Natural killer cell (primary cell): ENCODE data around the gene CYP3A5. TPM values are rescaled to one million over a fixed set of nuclear protein-coding genes. Genes with fewer than 3 reads are reported as not detected.

Experiments used
- ATAC-seq, 3 donors: fragments of 150-1000 bp in 2 of 3; fragments of 200-7000 bp in 1 of 3; cut with Tn5 transposase; 1 replicate in 1 of 3; 2 replicates in 2 of 3; pipeline ENCODE4 v1.10.0; 2021; ENCODE audit warnings: mild to moderate bottlenecking in 2 of 3, moderate library complexity in 2 of 3
- DNase-seq, 2 donors: peaks; one replicate each; pipeline versions ENCODE4 v3.0.0 to v3.0.0-alpha.2; 2013 to 2021; ENCODE audit warnings: mixed read lengths in 1 of 2
- H3K27ac ChIP-seq: one replicate; pipeline ENCODE4 v1.5.1; 2013; ENCODE audit warnings: mild to moderate bottlenecking, low read length
- H3K27me3 ChIP-seq: one replicate; pipeline ENCODE4 v1.6.1; 2013; ENCODE audit warnings: low read length; ENCODE audit not compliant: control insufficient read depth, insufficient read depth
- H3K36me3 ChIP-seq: one replicate; pipeline ENCODE4 v1.6.1; 2013; ENCODE audit warnings: low read length; ENCODE audit not compliant: control insufficient read depth, insufficient read depth
- H3K4me1 ChIP-seq: one replicate; pipeline ENCODE4 v1.6.1; 2013; ENCODE audit warnings: low read length; ENCODE audit not compliant: control insufficient read depth, insufficient read depth
- H3K4me3 ChIP-seq: one replicate; pipeline ENCODE4 v1.5.1; 2013; ENCODE audit warnings: low read length
- H3K9me3 ChIP-seq: one replicate; pipeline ENCODE4 v1.6.1; 2013; ENCODE audit warnings: low read length; ENCODE audit not compliant: control insufficient read depth, insufficient read depth
- H3K27ac Mint-ChIP-seq, 2 donors: one replicate each; pipeline ENCODE4 v1.8.0; 2022; ENCODE audit warnings: mild to moderate bottlenecking in 2 of 2, mixed read lengths in 2 of 2, moderate library complexity in 1 of 2
- H3K27me3 Mint-ChIP-seq, 2 donors: one replicate each; pipeline ENCODE4 v1.8.0; 2022; ENCODE audit warnings: low read depth in 2 of 2, mixed read lengths in 2 of 2
- H3K36me3 Mint-ChIP-seq: one replicate; pipeline ENCODE4 v1.8.0; 2022; ENCODE audit warnings: mixed read lengths
- H3K4me1 Mint-ChIP-seq, 2 donors: one replicate each; pipeline ENCODE4 v1.8.0; 2022; ENCODE audit warnings: mixed read lengths in 2 of 2
- H3K4me3 Mint-ChIP-seq: one replicate; pipeline ENCODE4 v1.8.0; 2022; ENCODE audit warnings: mild to moderate bottlenecking, moderate library complexity, mixed read lengths
- H3K9me3 Mint-ChIP-seq, 2 donors: one replicate each; pipeline ENCODE4 v1.8.0; 2022; ENCODE audit warnings: mixed read lengths in 2 of 2
- WGBS: methylation state at CpG from one replicate; pipeline ENCODE4 v1.1.7; 2013; ENCODE audit warnings: missing lambda C conversion rate; ENCODE audit not compliant: insufficient coverage; 5-methylcytosine and 5-hydroxymethylcytosine counted together
- intact Hi-C: fragments of 100-400 bp; cut with micrococcal nuclease; formaldehyde crosslinking; loops from one replicate; pipeline ENCODE4 v1.14.2; 2022
- total RNA-seq, 4 donors: library from RNA; stranded (reverse); fragments of 120-200 nt in 1 of 4; gene quantifications; one replicate each; pipeline versions ENCODE4 v1.2.3 to v1.2.4, GENCODE V29; 2013 to 2022
- TF ChIP-seq, protein P1 (sequence below): fragments of 200-600 bp; IDR thresholded peaks from one replicate; pipeline ENCODE4 v1.8.0; 2022; ENCODE audit warnings: antibody characterized with exemption

CYP3A5 gene
- total RNA-seq, 3 donors from 2014 or later (not counting 1 experiment from before 2014, with no cell fraction given) = 0.14 TPM; not detected in 2

DNA sequence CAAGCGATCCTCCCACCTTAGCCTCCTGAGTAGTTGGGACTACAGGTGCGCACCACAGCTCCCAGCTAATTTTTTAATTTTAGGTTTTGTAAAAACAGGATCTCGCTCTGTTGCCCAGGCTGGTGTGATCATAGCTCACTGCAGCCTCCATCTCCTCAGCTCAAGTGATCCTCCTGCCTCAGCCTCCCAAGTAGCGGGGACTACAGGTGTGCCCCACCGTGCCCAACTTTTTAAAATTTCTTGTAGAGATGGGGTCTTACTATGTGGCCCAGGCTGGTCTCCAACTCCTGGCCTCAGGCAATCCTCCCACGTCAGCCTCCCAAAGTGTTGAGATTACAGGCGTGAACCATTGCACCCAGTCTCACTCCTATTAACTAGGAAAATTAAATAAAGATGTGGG, 74.3 kb downstream of the CYP3A5 start:
- Histone ChIP-seq H3K4me3 (no peak overlapping the region), H3K27me3 (no peaks in the 10 kb centered on the region), H3K4me1 (no peaks in the 10 kb centered on the region), H3K9me3 (no peaks in the 10 kb centered on the region), H3K36me3 (no peaks in the 10 kb centered on the region), H3K27ac (no peak overlapping the region)
- no peaks in the 10 kb centered on the region for H3K36me3 Mint-ChIP-seq
- no peak overlapping the region for H3K27ac Mint-ChIP-seq
- H3K4me1 Mint-ChIP-seq = no peaks in the 10 kb centered on the region
- no peaks in the 10 kb centered on the region for H3K9me3 Mint-ChIP-seq
- TF ChIP-seq, protein P1, sequence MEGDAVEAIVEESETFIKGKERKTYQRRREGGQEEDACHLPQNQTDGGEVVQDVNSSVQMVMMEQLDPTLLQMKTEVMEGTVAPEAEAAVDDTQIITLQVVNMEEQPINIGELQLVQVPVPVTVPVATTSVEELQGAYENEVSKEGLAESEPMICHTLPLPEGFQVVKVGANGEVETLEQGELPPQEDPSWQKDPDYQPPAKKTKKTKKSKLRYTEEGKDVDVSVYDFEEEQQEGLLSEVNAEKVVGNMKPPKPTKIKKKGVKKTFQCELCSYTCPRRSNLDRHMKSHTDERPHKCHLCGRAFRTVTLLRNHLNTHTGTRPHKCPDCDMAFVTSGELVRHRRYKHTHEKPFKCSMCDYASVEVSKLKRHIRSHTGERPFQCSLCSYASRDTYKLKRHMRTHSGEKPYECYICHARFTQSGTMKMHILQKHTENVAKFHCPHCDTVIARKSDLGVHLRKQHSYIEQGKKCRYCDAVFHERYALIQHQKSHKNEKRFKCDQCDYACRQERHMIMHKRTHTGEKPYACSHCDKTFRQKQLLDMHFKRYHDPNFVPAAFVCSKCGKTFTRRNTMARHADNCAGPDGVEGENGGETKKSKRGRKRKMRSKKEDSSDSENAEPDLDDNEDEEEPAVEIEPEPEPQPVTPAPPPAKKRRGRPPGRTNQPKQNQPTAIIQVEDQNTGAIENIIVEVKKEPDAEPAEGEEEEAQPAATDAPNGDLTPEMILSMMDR = no peak
- WGBS = 97% methylated on average over 7 of the region's 7 CpGs
- H3K4me3 Mint-ChIP-seq = no peak overlapping the region
- no peak for DNase-seq
- H3K27me3 Mint-ChIP-seq = no peaks in the 10 kb centered on the region
- intact Hi-C loops = no loop called here
- ATAC-seq = no peak

GRCh38 chr7:99601656-99602310, 78.0 kb downstream of the CYP3A5 start:
- intact Hi-C loops = no loop called here
- Histone ChIP-seq H3K36me3 (no peaks in the 10 kb centered on the region), H3K4me1 (no peaks in the 10 kb centered on the region), H3K4me3 (no peak overlapping the region), H3K9me3 (no peaks in the 10 kb centered on the region), H3K27ac (no peak overlapping the region), H3K27me3 (no peaks in the 10 kb centered on the region)
- TF ChIP-seq, protein P1 = no peak
- 84% methylated on average over 7 of the region's 7 CpGs for WGBS
- H3K36me3 Mint-ChIP-seq = no peaks in the 10 kb centered on the region
- H3K27me3 Mint-ChIP-seq = no peaks in the 10 kb centered on the region
- no peak overlapping the region for H3K4me3 Mint-ChIP-seq
- no peaks in the 10 kb centered on the region for H3K9me3 Mint-ChIP-seq
- no peaks in the 10 kb centered on the region for H3K4me1 Mint-ChIP-seq
- ATAC-seq (no peak), DNase-seq (no peak)
- H3K27ac Mint-ChIP-seq = no peak overlapping the region

DNA sequence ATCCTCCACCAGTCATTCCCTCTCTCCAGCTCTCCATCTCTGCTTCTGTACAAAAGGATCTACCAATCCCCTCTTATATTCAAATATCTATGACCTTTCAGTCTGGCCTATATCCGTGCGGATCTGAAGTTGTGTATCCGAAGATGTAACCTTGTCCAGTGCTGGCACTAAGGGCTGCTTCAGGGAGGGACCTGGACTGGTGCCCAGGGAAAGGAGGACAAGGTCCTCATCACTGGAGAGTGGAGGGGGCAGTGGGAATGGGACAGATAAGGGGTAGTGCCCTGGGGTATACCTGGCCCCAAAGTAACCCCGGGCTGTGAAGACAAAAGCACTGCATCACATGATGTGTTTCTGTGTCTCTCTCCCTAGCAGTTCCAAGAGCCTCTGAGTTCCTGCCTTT, 80.0 kb downstream of the CYP3A5 start:
- TF ChIP-seq, protein P1 = no peak
- Mint-ChIP-seq H3K27ac (no peak overlapping the region), H3K36me3 (no peaks in the 10 kb centered on the region), H3K4me3 (no peak overlapping the region), H3K4me1 (no peaks in the 10 kb centered on the region), H3K27me3 (no peaks in the 10 kb centered on the region), H3K9me3 (no peaks in the 10 kb centered on the region)
- Histone ChIP-seq H3K27ac (no peak overlapping the region), H3K9me3 (no peaks in the 10 kb centered on the region), H3K27me3 (no peaks in the 10 kb centered on the region), H3K36me3 (no peaks in the 10 kb centered on the region), H3K4me3 (no peak overlapping the region), H3K4me1 (no peaks in the 10 kb centered on the region)
- intact Hi-C loops = no loop called here
- no peak for ATAC-seq
- DNase-seq = no peak
- WGBS = 96% methylated on average over 4 of the region's 4 CpGs

Other genes with a start within 250 kb of the CYP3A5 start
- gene PTCD1, start 241.2 kb downstream of the CYP3A5 start, total RNA-seq = 1 to 10 TPM; 5.3 to 6.6 (median 6.4) TPM
- 10 to 100 TPM; 54.0 to 61.6 (median 54.8) TPM for gene CPSF4, start 241.1 kb downstream of the CYP3A5 start, total RNA-seq
- gene ATP5MF, start 213.8 kb downstream of the CYP3A5 start, total RNA-seq = 100 to 1,000 TPM in 2 of 3 donors, 10 to 100 TPM in 1; 90.8 to 123 (median 111) TPM
- gene ZNF789, start 207.1 kb downstream of the CYP3A5 start, total RNA-seq = 10 to 100 TPM; 16.7 to 18.6 (median 16.8) TPM
- 100 to 1,000 TPM; 188 to 237 (median 215) TPM for gene ZNF394, start 179.7 kb downstream of the CYP3A5 start, total RNA-seq
- gene ZKSCAN5, start 175.3 kb downstream of the CYP3A5 start, total RNA-seq = 1 to 10 TPM; 6.8 to 9.7 (median 7.4) TPM
- 1 to 10 TPM; 2.3 to 3.1 (median 2.6) TPM for gene FAM200A, start 127.9 kb downstream of the CYP3A5 start, total RNA-seq
- 100 to 1,000 TPM; 171 to 214 (median 196) TPM for gene ZNF655, start 121.4 kb downstream of the CYP3A5 start, total RNA-seq
- gene TMEM225B, start 81.7 kb downstream of the CYP3A5 start, total RNA-seq = 1 to 10 TPM; 1.4 to 2.5 (median 2.0) TPM
- gene ZSCAN25, start 63.0 kb downstream of the CYP3A5 start, total RNA-seq = 10 to 100 TPM; 24.4 to 37.4 (median 27.8) TPM
- not detected for gene CYP3A7, start 55.2 kb upstream of the CYP3A5 start, total RNA-seq
- not detected for gene CYP3A4, start 104.2 kb upstream of the CYP3A5 start, total RNA-seq
- not detected for gene CYP3A43, start 148.0 kb upstream of the CYP3A5 start, total RNA-seq
- not detected for gene OR2AE1, start 197.0 kb upstream of the CYP3A5 start, total RNA-seq
- gene TRIM4, start 239.5 kb upstream of the CYP3A5 start, total RNA-seq = 10 to 100 TPM; 16.8 to 28.1 (median 22.4) TPM
- gene GJC3, start 249.6 kb upstream of the CYP3A5 start, total RNA-seq = not detected